ENCODE measurements around the gene EIF4G3.

Gene EIF4G3

DNA sequence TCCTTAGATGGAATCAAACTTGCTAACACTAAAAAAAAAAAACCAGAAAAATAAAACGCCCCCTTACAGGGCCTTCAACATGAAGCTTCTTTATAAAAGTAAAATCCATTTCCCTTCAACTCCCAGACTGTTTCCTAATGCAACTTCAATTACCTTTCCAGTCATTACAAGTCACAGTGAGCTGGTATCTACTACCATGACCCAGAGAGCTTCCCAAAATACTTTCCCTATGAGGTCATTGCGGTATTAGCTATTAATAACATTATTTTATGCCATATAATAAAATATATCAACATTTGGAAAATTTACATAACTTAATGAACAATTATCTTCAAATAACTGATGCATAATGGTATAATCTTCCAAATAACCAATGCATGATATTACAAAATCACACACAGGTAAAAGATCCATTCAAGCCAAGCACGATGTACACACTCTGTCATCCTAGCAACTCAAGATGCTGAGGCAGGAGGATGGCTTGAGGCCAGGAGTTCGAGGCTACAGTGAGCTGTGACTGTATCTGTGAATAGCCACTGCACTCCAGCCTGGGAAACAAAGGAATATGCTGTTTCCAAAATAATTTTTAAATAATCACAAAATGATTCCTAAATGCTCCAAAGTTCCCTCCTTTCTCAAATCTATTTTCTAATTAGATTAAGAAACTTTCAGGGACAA is 24.1 kb downstream of the EIF4G3 start:
- Mint-ChIP-seq H3K36me3 (ENCODE audit: low read depth) (peaks cover 29% of the 10 kb centered on the region), H3K27me3 (ENCODE audit: low read depth) (no peaks in the 10 kb centered on the region), H3K27ac (no peak overlapping the region), H3K4me1 (peaks cover 16% of the 10 kb centered on the region), H3K9me3 (no peaks in the 10 kb centered on the region), H3K4me3 (no peak overlapping the region)
- TF ChIP-seq, protein P1, sequence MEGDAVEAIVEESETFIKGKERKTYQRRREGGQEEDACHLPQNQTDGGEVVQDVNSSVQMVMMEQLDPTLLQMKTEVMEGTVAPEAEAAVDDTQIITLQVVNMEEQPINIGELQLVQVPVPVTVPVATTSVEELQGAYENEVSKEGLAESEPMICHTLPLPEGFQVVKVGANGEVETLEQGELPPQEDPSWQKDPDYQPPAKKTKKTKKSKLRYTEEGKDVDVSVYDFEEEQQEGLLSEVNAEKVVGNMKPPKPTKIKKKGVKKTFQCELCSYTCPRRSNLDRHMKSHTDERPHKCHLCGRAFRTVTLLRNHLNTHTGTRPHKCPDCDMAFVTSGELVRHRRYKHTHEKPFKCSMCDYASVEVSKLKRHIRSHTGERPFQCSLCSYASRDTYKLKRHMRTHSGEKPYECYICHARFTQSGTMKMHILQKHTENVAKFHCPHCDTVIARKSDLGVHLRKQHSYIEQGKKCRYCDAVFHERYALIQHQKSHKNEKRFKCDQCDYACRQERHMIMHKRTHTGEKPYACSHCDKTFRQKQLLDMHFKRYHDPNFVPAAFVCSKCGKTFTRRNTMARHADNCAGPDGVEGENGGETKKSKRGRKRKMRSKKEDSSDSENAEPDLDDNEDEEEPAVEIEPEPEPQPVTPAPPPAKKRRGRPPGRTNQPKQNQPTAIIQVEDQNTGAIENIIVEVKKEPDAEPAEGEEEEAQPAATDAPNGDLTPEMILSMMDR (IDR thresholded peaks at IDR 0.05; ENCODE audit: unreplicated experiment in 3 of 3) = no peak

GRCh38 chr1:21149855-21150432 is 26.8 kb downstream of the EIF4G3 start:
- Mint-ChIP-seq H3K36me3 (ENCODE audit: low read depth) (peaks cover 24% of the 10 kb centered on the region), H3K4me3 (no peak overlapping the region), H3K9me3 (no peaks in the 10 kb centered on the region), H3K27me3 (ENCODE audit: low read depth) (no peaks in the 10 kb centered on the region), H3K4me1 (peaks cover 11% of the 10 kb centered on the region), H3K27ac (peak overlapping the region; percentile 2 to 29 (median 28))
- TF ChIP-seq, protein P1 (IDR thresholded peaks at IDR 0.05; ENCODE audit: unreplicated experiment in 3 of 3) = no peak

- Mint-ChIP-seq H3K27me3 (ENCODE audit: low read depth) (no peaks in the 10 kb centered on the region), H3K36me3 (ENCODE audit: low read depth) (peaks cover 24% of the 10 kb centered on the region), H3K4me3 (no peak overlapping the region), H3K9me3 (no peaks in the 10 kb centered on the region), H3K4me1 (peaks cover 11% of the 10 kb centered on the region), H3K27ac (peak overlapping the region; percentile 2 to 29 (median 28))
- TF ChIP-seq, protein P1 (IDR thresholded peaks at IDR 0.05; ENCODE audit: unreplicated experiment in 3 of 3) = no peak
Observed at GRCh38 chr1:21149430-21149854, 27.3 kb downstream of the EIF4G3 start.

DNA sequence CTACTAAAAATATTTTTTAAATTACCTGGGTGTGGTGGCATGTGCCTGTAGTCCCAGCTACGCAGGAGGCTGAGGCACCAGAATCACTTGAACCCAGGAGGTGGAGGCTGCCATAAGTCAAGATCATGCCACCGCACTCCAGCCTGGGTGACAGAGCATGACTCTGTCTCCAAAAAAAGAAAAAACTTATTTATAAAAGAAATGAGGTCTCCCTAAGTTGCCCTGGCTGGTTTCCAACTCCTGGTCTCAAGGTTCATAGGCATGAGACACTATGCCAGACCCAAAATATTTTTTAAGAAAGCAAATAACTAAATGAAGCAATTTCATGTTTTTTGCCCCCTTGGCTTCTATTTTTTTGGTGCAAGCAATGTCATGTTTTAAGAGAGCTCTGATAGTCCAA is 32.9 kb downstream of the EIF4G3 start:
- Mint-ChIP-seq H3K4me1 (no peaks in the 10 kb centered on the region), H3K9me3 (no peaks in the 10 kb centered on the region), H3K36me3 (ENCODE audit: low read depth) (peaks cover 24% of the 10 kb centered on the region), H3K27me3 (ENCODE audit: low read depth) (no peaks in the 10 kb centered on the region), H3K27ac (no peak overlapping the region), H3K4me3 (no peak overlapping the region)
- TF ChIP-seq, protein P1 (IDR thresholded peaks at IDR 0.05; ENCODE audit: unreplicated experiment in 3 of 3) = no peak

DNA sequence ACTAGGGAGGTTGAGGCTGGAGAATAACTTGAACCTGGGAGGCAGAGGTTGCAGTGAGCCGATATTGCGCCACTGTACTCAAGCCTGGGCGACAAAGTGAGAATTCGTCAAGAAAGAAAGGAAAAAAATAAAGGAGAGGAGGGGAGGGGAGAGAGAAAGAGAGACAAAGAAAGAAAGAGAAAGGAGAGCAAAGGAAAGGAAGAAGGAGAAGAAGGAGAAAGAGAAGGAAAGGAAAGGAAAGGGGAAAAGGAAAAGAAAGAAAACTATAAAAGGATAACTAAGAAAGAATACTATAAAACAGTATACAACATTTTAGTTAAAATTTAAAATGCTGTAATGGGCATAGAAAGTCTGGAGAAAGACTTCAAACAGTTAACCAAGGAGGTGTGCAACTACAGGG is 33.6 kb downstream of the EIF4G3 start:
- Mint-ChIP-seq H3K4me3 (no peak overlapping the region), H3K36me3 (ENCODE audit: low read depth) (peaks cover 26% of the 10 kb centered on the region), H3K4me1 (no peaks in the 10 kb centered on the region), H3K27ac (no peak overlapping the region), H3K27me3 (ENCODE audit: low read depth) (no peaks in the 10 kb centered on the region), H3K9me3 (no peaks in the 10 kb centered on the region)
- TF ChIP-seq, protein P1 (IDR thresholded peaks at IDR 0.05; ENCODE audit: unreplicated experiment in 3 of 3) = no peak

GRCh38 chr1:21141030-21141429 is 35.7 kb downstream of the EIF4G3 start:
- TF ChIP-seq, protein P1 (IDR thresholded peaks at IDR 0.05; ENCODE audit: unreplicated experiment in 3 of 3) = no peak
- H3K4me1 Mint-ChIP-seq = no peaks in the 10 kb centered on the region

More at GRCh38 chr1:21141030-21141429, 35.7 kb downstream of the EIF4G3 start:
- Mint-ChIP-seq H3K27me3 (ENCODE audit: low read depth) (no peaks in the 10 kb centered on the region), H3K36me3 (ENCODE audit: low read depth) (peaks cover 30% of the 10 kb centered on the region), H3K27ac (no peak overlapping the region), H3K4me3 (no peak overlapping the region), H3K9me3 (no peaks in the 10 kb centered on the region)

Measured in nephron (organoid).